NCI-H748 (cell line): ENCODE measurements around the gene PDCD11.
"Not testable (repeated sequence)": the region's sequence is repeated elsewhere in the genome, so short reads cannot be mapped to it uniquely, and the experiment has no call there.

Experiments used
- DNase-seq: peaks from one replicate; lab custom pipeline; 2025; ENCODE audit not compliant: unreplicated experiment; lab: John Stamatoyannopoulos, UW

PDCD11 gene

DNA sequence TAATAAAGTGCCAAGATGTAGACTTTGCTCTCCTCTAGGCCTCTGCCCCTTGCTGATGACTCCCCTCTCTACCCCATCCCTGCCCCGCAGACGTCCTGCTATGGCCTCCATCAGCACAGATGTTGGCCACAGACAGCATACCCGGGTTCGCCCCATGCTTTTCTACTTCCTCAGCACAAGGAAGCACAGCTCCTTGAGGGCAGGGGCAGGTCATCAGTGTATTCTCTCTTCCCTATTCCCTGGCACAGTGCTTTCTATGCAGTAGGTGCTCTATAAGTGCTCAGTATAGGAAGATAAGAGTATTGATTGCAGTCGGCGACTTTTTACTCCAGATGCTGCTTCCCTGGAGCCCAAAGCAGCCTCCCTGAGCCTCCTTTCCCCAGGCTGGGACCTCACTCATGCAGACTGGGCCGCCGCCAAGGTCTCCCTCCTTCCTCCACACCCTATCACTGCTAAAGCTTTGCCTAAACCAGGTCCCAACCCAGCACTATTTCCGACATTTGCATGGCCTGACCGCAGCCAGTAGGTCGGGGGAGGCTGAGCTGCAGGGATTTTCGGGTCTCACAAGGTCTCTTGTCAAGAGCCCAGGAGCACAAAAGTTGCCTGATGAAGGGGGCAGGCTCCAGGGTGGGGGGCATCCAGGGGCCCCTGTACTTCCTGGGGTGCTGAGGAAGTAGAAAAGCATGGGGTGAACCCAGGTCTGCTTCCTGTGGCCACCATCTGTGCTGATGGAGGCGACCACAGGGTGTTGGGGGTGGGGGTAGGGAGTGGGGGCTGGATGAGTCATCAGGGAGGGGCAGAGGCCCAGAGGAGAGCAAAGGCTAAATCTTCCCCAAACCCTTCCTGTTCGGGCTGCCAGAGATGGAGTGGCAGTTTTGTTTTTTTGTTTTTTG lies 74.6 kb downstream of the PDCD11 start:
- DNase-seq = no peak

DNA sequence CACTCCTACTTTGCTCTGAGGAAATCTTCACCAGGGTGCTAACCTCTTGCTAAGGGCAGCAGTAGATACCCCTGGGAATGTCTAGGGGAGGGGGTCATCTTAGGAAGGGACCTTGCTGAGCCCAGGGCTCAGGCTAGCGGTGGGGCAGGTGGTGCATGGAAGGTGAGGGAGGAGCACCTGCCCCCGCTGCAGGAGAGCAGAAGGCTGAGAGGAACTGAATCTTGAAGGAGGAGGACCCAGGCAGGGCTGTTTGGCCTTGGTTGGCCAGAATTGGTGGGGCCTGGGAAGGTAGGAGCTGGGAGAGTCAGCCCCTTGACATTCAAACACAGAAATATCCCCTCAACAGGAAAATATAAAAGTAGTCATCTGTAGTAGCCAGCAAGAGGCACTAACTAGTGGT lies 75.6 kb downstream of the PDCD11 start:
- no peak for DNase-seq

DNA sequence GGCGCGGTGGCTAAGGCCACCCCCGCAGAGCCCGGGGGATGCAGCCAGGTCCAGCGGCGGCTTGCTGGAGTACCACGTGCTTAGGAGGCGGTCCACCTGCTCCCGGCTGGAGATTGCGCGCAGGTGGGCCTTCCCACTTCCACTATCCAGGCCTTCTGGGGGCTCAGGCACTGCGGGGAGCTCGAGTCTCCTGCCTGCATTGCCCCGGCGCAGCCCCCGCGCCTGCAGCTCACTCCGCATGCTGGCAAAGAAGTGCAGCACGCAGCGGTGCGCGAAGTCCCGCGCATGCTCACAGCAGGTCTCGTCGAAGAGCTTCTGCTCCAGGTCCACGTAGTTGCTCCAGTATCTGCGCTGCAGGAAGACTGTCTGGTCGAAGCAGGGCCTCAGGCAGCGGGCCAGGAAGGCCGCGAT lies 76.8 kb downstream of the PDCD11 start:
- no peak for DNase-seq

DNA sequence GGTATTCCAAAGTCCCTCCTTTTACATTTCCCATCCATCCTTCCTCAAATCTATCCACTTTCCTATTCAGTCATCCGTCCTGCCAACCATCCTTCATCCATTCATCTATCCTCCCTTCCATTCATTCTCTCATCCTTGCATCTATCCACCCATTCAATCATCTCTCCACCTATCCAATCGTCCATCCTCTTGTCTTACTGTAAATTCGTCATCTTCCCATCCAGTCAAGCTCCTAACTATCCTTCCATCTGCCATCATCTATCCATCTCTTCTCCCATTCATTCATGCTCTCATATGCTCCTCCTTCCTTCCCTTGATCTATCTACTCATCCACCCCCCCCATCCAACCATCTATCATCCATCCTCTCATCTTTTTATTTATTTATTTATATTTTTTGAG lies 77.7 kb downstream of the PDCD11 start:
- DNase-seq = no peak

DNA sequence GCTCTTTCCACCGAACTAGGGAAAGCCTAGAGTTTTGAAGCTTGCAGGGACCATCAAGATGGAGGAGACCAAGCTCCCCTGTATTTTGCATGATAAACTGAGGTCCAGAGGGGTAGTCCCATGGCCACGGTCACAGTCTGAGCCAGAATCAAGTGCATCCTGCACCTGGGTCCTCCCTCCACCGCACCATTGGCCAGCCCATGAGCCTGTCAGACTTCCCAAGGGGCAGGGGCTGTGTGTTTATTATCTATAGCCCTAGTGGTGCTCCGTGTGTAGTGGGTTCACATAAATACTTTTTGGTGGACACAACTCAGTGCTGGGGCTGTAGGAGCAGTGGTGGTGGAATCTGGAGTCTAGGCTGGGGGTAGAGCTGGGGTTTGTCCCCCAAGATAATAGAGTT lies 79.0 kb downstream of the PDCD11 start:
- no peak for DNase-seq

DNA sequence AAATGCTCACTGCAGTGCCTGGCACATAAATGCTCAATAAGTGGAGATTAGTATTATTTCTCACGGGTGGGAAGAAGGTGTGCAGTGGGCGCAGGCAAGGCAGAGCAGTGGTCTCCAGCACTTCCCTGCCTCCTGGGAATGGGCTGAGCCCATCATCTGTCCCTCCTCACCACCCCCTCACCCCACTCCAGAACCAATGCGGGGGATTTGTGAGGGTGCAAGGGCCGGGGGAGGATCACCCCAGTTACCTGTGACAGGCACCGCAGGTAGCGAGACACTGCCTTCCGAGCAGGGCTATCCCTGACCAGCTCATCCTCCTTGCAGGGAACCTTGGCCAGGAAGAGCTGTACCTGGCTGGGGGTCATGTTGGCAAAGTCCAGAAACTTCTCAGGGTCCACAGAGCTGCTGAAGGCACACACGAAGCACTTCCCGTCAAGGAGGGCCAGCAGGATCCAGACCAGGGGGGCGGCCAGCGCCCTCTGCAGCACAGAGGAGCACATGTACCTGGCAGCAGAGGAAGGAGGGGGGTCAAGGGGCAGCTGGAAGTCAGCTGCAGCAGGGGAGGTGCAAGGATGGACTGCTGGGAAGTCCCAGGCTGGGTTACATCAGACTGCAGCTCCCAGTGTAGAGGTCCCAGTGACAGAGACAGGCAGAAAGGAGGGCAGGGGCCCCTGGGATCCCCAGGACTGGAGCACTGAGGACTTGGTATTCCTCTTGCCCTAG lies 79.8 kb downstream of the PDCD11 start:
- no peak for DNase-seq

DNA sequence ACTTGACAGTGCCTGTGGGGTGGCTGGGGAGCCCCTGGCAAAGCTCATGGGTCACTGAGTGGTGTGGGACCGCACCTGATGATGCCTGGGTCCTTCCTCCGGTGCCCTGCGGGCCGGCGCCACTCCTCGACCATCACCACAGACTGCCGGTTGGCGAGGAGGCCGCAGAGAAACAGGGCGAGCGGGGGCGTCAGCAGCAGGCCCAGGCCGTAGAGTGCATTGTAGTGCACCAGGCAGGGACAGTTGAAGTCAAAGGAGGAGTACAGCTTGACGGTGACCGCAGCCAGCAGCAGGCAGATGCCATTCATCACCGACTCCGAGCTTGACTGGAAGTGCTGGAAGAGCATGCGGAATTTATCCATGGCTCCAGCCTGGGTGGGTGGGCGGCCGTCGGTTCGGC lies 82.2 kb downstream of the PDCD11 start:
- no peak for DNase-seq

DNA sequence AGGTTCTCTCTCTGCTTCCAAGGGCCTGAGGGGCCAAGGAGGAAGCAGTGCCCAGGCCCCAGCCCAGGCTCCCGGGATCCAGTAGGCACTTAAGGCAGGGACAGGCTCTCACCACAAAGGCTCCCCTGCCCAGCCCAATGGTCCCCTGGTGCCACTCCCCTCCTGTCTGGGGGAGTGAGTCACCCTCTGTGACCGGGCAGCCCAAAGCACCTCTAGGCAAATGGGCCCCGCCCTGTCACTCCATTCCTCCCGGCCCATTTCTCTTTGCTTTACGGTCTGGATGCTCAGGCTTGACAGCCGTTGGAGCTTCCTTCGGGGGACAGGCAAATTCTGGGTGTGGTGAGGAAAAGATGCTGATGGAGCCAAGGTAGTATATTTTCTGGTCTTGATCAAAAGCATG lies 82.7 kb downstream of the PDCD11 start, which contains the start of gene CALHM3:
CALHM3 (minus strand) TSS at position 106 of the 400 bp plus-strand sequence. CDS start 208 bp downstream, outside the sequence.
- no peak for DNase-seq

DNA sequence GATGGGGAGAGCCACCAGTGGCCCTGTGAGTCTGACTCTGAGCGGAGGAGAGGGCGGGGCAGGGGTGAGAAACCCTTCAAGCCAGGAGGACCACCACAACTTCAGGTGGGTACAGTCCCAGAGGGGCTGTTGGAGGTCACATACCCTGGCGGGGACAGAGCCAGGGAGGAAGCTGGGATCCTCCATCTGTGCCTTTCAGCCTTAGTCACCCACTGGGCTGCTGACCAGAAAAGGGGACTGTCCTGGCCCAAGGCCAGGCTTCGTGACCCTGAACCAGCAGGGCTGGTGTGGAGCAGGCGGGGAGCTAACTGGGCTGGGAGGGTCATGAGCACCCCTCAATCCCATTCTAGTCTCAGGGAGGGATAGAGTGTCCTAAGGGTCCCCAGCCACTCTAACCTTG lies 84.1 kb downstream of the PDCD11 start:
- DNase-seq = no peak

DNA sequence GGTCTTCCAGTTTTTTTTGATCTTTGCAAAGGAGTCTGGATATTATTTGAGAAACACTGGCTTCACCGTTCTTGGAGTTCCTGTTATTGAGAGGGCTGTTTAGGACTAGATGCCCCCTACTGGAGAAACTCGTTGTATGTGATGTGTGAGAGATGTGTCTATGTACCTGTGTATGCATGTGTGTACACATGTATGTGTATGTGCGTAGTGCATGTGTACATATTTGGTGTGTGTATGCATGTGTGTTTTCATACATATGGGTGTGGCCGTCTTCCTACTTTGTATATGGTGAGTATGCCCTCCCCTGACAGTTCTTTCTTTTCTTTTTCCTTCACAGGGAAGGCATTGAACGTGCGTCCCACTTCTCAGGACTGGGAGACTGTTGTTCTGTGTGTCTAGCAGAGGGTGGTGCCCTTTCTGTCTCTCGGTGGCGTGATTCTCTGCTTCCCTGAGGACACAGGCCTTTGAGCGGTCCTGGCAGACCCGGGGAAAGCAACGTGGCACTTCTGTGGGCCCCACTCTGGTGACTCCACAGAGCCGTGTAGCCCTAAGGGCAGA lies 85.6 kb downstream of the PDCD11 start:
- peak; percentile 55 for DNase-seq

DNA sequence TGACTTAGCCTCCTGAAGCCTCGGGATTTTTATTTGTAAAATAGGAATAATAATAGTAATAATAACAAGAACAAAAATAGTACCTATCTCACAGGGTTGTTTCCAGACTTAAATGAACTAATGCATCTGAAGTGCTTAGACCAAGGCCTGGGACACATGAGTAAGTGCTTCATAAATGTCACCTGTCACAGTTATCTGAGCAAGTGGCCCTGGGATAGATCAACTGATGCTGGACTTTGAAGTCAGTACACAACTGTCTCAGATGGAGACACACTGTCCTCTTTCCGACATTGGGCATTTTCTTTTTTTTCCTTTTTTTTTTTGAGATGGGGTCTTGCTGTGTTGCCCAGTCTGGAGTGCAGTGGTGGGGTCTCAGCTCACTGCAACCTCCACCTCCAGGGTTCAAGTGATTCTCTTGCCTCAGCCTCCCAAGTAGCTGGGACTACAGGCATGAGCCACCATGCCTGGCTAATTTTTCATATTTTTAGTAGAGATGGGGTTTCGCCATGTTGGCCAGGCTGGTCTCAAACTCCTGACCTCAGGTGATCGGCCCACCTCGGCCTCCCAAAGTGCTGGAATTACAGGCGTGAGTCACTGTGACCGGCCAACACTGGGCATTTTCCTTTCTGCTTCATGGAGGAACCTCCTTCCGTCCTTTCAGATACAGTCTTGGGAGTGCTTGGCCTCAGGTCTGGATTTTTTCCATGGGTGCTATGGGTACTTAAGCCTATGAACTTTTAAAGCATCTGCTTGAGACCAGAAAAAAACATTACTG lies 90.4 kb downstream of the PDCD11 start:
- not testable (repeated sequence) for DNase-seq

DNA sequence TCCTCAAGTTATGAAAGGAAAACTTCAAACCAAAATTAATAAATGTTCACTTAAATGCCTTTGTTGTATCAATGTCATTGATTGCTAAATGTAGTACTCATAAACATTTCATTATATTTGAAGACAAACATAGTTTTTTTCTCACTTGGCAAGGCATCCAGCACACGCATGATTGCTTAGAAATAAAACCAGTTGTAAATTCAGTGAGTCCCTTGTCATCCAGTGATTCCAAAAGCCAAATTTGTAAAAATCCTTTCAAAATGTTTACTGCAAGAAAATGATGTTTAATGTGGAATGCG lies 90.9 kb downstream of the PDCD11 start:
- no peak for DNase-seq

DNA sequence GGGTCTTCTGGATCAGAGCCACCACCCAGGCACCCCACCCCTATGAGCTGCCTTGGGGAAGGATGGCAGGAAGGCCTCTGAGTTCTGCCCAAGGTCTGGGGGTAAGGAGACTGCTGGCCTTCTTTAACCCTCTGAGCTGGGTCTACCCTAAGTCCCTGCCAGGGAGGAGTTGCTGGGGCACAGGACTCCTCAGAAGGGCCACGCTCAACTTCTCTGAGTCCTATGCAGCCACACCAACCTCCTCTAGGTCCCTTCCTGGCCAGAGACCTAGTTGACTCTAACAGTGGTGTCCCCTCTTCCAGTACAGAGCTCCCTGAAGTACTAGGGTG lies 94.5 kb downstream of the PDCD11 start:
- no peak for DNase-seq

DNA sequence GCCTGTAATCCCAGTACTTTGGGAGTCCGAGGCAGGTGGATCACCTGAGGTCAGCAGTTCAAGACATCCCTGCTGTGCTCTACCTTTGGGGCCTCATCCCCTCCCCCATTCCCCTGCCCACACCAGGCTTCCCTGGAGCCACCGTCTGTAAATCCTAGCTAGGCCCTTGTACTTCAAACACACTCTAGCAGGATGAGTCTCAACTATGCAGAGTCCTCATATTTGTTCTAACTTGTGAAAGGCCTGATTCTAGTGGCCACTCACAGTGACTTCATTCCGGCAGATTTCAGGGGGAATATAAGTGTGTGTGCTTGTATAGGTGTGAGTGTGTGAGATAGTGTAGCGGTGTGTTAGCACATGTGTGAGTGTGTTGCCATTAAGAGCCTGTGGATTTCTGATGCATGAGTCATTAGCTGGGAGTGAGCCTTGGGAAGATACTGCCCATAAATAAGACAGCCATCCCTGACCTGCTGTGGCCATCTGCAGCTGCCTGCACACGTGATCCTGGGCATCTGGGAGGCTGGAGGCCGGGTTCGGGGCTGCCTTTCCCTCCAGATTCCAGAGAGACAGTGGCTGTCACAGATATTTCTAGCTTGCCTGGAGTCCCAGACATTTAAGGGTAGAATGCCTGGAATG lies 95.4 kb downstream of the PDCD11 start:
- peak; percentile 2 for DNase-seq

DNA sequence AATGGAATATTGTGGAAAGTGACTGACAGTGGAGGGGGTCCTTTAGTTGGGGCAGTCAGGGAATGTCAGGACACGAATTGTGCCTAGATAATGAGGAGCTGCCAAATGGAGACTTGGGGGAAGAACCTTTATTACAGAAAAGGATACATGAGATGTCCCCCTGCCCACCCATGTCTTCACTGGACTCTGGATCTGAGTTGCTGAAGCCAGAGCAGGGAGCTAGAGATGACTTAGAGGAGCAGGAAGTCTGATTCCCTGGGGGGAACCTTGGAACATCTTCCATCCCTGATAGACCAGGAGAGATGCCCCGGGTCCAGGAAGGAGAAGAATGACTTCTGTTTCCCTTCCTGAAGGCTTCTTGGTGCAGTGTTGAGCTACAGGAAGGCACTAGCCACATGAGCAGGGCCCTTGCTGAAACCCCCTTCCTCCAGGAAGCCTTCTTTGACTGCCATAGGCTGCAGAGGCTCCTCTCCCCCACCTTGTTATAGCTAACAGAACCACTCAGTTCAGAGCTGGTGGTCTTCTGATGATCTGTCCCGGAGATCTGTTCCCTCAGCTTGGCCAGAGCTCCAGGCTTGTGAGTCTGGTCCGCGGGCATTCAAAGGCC lies 96.3 kb downstream of the PDCD11 start:
- DNase-seq = no peak

DNA sequence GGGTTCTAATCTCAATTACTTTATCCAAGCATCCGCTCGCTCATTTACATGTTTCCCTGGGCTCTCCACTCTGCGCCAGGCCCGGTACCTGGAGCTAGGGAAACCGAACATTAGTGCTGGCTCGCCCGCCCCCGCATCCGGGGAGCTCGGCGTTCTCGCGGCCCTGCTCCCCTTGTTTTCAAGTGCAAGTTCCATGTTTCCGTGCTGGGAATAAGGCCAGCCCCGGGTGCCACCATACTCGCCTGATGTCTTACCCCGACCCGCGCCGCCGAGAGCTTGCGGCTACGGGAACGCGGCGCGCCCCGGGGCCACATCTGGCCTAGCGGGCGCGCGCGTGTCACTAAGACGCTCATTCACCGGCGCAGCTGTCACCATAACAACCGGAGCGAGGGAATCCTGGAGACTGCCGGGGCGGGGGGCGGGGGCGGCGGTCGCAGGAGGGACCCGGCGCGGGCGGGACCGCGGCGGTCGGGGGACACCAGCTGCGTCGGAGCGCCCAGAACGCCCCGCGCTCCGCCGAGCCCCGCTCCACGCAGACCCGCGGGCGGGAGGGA lies 97.0 kb downstream of the PDCD11 start, which contains the start of gene NEURL1:
NEURL1 (plus strand) TSS at position 344 of the 554 bp plus-strand sequence. CDS start 683 bp downstream, outside the sequence.
- DNase-seq = peak; percentile 79

DNA sequence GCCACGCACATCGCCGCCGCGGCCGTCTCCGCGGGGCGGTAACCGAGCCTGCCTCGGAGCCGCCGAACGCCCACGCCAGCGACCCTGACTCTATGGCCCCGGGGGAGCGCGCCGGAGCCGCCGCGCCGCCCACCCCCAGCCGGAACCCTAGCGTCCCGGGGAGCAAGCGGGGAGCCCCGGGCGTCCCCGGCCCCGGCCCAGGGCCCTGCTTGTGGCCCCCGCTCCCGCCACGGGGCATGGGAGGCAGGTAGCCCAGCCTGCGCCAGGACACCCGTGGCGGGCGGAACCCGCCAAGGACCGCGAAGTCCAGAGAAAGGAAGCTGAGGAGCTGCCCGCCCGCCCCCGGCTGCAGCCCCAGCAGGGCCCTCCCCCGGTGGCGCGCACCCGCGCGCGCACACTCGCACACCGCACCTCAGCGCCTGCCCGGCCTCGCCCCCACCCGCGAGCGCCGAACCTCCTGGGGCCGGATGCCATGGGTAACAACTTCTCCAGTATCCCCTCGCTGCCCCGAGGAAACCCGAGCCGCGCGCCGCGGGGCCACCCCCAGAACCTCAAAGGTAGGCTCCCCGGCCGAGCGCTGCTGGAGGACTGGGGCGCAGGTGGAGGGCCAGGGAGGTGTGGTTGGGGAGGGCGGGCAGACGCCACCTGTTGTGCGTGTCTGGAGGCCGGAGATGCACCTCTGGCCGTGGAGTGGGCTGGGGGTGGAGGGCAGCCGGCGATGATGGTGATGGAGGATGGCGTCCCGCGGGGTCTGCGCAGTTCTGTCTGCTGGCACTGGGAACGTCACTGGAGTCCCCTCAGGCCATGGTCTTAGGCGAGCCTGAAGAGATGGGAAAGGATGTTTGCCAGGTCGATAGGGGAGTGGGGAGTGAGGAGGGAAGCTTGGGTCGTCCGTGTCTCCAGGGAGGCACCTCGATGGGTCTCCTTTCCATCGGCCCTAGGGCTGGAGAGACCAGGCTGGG lies 97.8 kb downstream of the PDCD11 start:
- peak; percentile 45 for DNase-seq

DNA sequence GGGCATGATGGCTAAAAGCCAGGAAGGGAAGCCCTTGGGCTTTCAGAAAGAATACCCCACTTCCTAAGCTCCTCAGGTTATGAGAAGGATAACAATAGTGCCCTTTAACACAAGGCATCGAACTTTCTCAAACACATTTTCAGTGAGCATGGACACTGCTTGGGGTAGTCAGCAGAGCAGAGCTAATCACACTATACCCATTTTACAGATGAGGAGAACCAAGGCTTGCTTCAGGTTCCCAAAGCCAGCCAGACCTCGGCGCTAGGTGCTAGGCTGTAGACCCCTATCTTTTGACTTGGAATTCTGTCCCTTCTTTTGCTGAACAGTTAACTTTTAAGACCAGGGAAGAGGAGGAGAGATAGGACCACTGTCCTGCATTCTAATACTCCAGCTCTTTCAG lies 98.9 kb downstream of the PDCD11 start:
- no peak for DNase-seq
